GM18508 (cell line): ENCODE results near the gene EIF6.
"Not testable (repeated sequence)": the region's sequence is repeated elsewhere in the genome, so short reads cannot be mapped to it uniquely, and the experiment has no call there.

Source experiments
- ATAC-seq: cut with Tn5 transposase; IDR thresholded peaks from one replicate; pipeline ENCODE4 v1.9.1; 2021; ENCODE audit warnings: moderate number of reproducible peaks; ENCODE audit not compliant: insufficient read depth, unreplicated experiment

The EIF6 gene

GRCh38 chr20:35284267-35284991 lies at the start of gene EIF6:
Gene EIF6, minus strand, starts transcription at chr20:35284772. Its CDS starts 285 bp downstream, at chr20:35284487.
- ATAC-seq: no peak

- no peak for ATAC-seq
These were observed 49.0 kb upstream of the EIF6 start for GRCh38 chr20:35333606-35334005.

GRCh38 chr20:35332540-35333200 lies 48.1 kb upstream of the EIF6 start:
- ATAC-seq: no peak

GRCh38 chr20:35329435-35330139 lies 45.0 kb upstream of the EIF6 start:
- no peak for ATAC-seq

- no peak for ATAC-seq
These were observed 44.1 kb upstream of the EIF6 start for GRCh38 chr20:35328689-35329088.

- no peak for ATAC-seq
These were observed 43.6 kb upstream of the EIF6 start for GRCh38 chr20:35328095-35328685.

GRCh38 chr20:35327074-35327976 lies 42.8 kb upstream of the EIF6 start:
- ATAC-seq: no peak

GRCh38 chr20:35326740-35327073 lies 42.1 kb upstream of the EIF6 start:
- ATAC-seq: no peak

- ATAC-seq: no peak
These were observed 41.6 kb upstream of the EIF6 start for GRCh38 chr20:35326021-35326739.

GRCh38 chr20:35325401-35325800 lies 40.8 kb upstream of the EIF6 start:
- no peak for ATAC-seq

- ATAC-seq: no peak
These were observed 36.0 kb upstream of the EIF6 start for GRCh38 chr20:35320396-35321126.

GRCh38 chr20:35319871-35320197 lies 35.3 kb upstream of the EIF6 start:
- no peak for ATAC-seq

GRCh38 chr20:35319192-35319870 lies 34.8 kb upstream of the EIF6 start:
- no peak for ATAC-seq

GRCh38 chr20:35318502-35319157 lies 34.1 kb upstream of the EIF6 start:
- ATAC-seq: no peak

GRCh38 chr20:35317416-35318210 lies 33.0 kb upstream of the EIF6 start:
- no peak for ATAC-seq

- no peak for ATAC-seq
These were observed 31.5 kb upstream of the EIF6 start for GRCh38 chr20:35316086-35316485.

GRCh38 chr20:35315632-35316020 lies 31.1 kb upstream of the EIF6 start:
- not testable (repeated sequence) for ATAC-seq
